Femur (tissue), 1 donor: ENCODE results near the gene KAT6B.

ENCODE experiments used
- DNase-seq: peaks from one replicate; pipeline ENCODE4 v3.0.0-alpha.2; 2017

KAT6B gene

DNA sequence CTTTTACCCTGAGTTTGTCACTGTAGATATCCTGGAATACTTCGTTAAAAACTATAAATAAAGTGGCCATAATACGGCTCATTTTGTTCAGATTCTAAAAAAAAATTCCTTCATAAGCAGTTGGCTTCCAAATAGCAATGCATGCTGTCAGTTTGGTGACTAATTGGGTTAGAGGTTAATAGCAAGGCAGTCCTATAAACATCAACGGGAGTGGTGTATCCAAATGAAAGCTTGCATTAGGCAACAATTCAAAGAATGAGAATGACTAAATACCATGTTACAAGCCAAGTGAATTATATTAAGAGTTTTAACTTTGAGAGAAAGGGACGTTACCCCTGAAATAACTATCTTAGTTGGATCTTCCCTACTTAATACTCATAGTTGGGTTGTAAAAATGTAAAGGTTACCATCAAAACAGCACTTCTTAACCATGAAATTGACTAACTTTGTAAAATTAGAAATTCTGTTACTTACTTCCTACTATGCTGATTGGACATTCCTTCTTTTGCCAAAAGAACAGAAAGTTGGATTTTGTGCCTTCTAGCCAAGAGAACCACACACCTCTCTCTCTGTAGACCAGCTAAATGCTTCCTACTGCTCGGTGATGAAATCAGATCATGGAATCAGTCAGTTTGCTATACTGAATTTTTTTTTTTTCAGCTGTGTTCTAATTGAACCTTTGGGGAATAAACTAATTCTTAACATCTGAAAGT, 98.0 kb downstream of the KAT6B start:
- no peak for DNase-seq

DNA sequence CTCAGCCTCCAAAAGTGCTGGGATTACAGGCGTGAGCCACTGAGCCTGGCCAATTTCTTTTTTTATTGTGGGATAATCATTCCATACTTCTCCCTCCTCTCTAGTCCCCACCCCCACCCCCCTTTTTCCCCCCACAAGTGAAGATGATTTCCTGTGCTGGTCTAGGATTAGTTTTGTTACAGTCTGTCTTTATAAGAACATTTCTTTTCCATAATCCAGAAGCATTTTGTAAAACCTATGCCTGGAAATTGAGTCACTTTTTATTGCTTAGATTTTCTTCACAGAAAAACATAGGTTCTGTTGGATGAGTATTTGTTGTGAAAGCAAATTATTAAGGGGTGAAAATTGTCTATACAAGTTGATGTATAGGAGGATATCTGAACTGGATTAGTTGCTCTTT, 98.9 kb downstream of the KAT6B start:
- DNase-seq: no peak

DNA sequence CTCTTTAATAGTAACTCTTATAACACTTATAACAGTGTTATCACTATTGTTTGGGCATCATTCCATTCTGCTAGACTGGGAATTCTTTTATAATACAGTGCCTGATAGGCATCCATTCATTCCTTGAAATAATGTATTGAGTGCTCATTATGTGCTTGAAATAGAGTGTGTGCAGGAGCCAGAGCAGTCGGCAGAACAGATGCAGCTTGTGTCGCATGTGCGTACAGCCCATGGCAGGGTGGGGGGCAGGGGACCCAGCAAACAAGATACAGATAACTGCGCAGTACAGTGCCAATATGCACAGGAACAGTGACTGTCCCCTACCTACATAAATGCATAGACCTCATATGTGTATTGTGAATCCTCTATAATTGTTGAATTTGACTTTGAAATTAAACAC, 99.3 kb downstream of the KAT6B start:
- DNase-seq: no peak

DNA sequence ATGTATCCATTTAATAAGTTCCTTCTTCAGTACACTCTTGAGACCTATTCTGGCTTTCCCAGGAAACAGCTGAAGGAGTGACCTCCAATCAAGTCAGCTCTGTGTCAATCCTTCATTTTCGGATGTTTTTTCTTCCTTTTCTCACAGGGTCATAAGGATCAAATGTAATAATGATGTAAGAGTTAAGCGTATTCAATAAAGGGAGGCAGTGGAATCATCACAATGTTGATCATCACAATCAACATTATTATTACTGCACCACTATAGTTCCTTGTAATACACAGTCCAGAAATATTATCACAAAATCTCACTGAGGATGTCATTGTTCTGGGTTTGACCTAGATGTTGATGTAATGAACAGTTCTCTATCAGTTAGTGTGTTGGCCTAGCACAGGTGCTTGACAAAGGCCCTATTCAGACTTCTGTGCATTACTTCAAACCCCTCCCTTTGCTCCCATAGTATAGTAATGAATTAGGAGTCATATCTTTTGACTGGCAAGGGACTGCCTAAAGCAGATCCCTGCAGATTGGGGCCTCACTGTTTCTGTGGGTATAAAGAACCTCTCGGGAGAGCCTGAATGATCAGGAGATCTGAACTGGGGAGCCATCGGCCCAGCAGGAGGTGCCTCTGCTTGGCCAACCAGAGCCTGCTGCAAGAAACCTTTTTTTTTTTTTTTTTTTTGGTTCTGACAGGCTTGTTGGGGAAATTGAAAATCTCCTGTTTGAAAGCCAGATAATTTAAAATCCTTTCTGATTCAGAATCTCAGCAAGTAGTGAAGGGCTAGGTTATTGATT, 100.6 kb downstream of the KAT6B start:
- DNase-seq: no peak

DNA sequence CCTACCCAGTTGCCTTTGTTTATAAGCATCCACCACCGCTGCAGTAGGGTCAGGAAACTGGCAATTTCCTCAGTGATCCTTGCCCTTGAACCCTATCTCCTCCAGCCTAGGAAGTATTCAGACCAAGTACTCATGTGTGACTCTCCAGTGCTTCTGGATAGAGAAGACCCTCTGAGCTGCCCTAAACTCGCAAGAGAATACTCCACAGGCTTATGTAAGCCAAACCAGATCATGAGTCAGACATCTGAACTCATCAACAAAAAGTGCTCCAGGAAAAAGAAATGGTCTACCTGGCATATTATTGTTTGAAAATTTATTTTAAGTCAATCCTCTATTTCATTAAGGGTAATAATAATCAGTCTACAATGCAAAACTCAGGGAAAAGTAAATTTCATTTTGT, 101.3 kb downstream of the KAT6B start:
- DNase-seq: no peak

DNA sequence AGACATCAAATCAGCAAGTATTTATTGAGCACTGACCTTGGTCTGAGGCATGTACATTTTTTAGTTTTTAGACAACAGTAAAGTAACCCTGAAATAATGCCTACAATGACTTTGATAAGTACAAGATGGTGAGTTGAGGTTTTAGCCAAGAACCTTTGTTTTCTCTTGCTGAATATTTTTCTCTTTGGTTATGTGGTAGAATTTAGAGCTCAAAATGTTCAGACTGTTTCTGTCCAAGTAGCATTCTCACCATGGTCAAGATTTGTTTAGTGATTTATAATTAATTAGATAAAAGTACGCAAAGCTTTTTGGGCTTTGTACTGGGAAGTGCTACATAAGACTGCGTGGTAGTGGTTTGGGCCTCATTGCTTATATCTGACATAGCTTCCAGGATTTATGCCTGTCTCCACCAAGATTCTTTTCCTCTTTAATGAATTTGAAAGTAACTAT, 102.4 kb downstream of the KAT6B start:
- DNase-seq: no peak

DNA sequence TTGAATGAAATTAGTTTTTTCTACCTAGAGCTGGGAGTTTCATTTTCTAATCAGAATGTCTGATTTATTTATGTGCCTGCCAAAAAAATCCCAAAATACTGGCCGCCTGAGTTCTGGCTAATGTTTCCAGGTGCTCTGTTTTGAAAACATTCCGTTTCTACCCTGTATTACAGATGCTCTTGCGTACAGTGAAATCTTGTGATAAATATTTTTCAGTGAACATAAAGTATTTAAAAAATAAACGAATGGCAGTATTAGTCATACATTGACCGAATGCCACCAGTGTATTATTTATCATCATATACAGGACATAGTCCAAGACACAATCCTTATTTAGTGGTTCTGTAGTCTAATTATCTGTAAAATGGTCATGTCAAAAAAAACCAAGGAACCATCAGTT, 102.8 kb downstream of the KAT6B start:
- no peak for DNase-seq

DNA sequence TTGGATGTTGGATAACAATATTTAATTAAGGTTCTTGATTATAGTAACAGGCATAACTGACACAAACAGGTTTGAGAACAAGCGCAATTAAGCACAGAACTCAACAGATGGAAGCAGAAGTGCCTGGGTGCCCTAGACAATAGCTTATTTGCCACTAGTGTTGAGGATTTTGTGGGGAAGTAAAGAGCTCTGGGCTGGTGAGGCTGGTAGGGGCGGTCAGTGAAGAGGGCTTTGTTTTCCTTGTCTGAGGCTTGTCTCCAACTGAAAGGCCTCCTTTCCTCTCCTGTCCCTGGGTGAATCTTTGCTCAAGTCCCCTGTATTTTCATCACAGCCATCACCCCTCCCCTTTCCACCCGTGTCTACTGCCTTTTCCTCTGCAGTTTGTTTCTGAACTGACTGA, 104.6 kb downstream of the KAT6B start:
- no peak for DNase-seq

DNA sequence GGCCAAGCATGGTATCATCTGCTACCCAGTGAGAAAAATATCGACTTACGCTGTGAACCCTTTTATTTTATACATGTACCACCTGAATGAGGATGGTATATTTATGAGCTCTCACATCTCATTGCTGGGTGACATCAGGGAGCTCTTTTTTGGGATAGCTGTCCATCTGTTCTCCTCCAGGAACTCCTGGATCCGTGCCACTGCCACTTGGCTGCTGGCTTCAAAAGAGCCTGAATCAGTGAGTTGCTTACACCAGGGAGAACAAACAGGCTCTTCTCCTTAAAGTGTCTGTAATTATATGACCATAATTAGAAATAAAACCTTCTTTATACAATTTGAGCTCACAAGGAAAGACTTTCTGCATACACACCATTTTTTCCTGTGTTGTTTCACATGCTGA, 106.2 kb downstream of the KAT6B start:
- DNase-seq: peak; percentile 63

DNA sequence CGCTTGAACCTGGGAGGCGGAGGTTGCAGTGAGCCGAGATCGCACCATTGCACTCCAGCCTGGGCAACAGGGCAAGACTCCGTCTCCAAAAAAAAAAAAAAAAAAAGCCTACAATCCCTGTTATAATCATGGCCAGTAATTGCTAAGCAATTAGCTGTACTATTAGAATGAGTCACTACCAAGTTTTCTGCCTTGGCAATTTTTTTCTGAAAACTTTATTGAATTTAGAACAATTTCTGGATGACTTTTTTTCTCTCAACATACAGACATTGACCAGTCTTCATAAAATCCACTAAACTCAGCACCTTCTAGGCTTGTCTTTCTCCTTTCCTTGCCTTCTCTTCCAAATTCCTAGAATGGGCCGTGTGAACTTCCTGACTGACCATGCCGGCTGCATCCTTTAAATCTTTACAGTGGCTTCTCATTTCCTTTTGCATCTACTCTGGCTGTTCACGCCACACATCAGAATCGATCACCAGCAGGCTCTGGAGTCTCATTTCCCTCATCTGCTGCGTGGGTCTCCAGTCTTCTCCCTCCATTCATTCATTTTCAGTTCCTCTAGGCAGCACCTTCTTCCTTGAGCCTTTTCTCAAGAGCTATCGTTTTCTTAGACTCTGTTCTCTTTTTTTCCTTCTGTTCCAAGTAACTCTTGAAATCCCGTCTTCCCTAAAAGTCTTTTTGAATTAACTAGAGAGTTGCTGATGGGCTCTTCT, 107.9 kb downstream of the KAT6B start:
- no peak for DNase-seq

DNA sequence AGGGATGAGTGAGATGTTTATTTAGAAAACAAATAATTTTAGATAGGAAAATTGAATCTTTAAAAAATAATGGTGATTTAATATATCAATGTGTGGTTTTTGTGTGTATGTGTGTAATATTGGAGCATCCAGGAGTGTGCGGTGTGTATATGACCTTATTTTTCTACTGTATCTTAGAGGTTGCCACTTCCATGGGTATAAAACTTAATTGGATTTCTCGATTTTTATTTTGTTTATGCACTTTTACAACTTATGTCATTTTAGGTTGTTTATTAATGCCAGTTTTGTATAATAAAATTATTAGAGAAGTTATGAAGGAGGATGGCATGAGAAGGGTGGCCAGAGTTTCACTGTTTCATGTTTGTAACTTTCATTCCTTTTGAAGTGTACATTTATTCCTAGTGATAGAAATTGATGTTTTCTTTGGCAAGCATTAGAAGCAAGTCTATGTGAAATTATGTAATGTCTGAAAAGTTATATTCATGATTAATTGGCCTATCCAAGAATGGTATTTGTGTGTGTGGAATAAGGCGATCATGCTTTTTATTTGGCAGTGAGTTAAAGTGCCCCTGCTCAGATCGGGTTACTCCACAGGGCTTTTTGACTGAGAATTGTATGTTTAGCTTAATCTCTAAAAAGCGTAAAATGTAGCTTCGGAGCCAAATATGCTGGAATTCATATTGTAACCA, 110.3 kb downstream of the KAT6B start:
- peak; percentile 29 for DNase-seq

DNA sequence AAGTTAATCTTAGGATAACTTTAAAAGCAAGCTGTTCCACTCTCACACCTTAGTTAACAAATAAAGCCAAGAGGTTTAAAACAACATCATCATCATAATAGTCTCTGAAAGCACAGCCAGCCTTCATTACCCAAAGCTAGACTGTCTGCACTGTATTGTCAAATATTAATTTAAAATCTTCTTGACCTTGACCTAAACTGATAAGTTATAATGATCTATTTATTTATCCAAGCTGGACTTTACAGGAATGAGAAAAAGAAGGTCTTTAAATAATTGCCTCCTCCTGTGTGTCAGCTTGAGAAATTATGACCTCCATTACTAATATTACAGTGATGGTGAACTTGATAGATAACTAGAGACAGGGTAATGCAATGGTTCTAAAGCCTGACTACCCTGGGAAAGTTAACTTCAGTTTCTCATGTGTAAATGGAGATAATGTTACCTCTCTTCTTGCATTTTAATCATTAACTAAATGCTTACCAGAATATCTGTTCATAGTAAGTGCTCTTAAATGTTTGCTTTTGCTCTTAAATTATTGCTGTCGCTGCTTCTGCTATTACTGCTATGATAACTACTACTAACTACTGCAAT, 111.0 kb downstream of the KAT6B start:
- DNase-seq: no peak

DNA sequence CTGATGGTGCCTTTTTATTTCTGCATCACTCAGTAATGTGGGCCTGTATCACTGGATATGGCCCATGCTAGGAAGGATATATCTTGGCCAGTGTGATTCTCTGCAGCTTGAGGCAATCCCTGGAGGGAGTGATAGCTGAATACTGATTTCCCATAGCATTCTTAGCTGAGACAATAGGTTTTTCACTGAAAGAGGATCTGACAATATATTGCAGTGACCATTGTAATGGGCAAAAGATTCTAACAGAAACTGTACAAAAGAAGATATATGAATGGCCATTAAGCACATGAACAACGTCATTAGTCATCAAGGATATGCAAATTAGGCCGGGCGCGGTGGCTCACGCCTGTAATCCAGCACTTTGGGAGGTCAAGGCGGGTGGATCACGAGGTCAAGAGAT, 117.8 kb downstream of the KAT6B start:
- DNase-seq: no peak

DNA sequence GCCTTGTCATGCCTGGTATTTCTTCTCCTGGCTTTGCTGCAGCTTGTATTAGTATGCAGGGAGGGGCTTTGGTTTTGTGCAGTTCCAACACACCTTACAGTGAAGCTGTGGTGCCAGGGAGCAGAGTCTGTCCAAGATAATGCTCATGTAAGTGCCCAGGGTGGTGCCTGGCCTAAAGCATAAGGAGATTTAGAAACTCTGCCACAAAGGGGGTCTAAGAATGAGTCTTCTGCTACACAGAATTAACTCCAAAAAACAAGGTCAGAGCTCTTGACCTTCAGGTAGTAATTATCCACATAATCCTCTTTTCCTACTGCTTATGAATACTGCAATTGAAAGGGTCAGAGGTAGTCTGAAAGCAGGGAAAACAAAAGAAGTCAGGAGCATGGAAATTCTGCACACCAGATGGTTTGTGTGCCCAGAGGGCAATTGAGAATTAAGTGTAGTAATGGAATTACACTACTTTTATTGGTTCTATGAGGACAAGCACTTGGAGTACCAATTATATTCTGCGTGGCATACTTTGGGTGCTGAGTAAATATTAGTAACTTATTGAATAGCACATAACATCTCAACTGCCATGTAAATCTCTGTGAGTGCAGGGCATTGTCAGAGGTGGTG, 121.5 kb downstream of the KAT6B start:
- DNase-seq: no peak

DNA sequence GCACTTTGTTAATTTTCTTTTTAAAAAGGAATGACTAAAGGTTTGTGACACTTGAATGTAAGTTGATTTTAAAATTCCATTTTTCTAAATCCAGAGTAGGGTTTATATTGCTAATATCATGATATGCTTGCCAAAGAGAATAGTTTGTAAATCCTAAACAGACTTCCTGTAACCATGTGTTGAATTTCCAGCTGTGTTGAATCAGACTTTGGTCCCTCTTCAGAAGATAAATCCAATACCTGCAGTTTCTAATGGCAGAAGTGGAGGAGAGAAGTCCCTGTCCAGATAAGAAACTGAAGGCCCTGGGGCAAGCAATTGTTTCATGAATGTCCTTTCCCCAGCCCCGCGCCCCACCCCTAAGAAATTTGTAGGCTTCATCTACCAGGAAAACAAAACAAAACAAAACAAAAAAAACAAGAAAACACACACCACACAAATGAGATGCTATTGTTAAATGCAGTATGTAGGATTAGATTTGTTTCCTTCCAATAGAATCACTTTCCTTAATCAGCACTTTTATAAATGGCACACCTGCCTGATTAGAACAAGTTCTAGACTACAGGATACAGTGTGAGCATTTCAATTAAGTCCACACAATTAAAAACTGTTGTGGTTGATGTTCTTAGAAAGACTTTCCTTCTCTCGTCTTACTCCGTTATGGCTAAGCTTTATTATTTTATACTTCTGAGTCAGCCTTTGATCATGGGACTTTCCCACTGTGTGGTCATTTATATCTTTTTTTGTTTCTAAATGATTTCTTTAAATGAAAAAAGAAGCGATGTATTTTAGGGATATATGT, 122.8 kb downstream of the KAT6B start:
- no peak for DNase-seq

DNA sequence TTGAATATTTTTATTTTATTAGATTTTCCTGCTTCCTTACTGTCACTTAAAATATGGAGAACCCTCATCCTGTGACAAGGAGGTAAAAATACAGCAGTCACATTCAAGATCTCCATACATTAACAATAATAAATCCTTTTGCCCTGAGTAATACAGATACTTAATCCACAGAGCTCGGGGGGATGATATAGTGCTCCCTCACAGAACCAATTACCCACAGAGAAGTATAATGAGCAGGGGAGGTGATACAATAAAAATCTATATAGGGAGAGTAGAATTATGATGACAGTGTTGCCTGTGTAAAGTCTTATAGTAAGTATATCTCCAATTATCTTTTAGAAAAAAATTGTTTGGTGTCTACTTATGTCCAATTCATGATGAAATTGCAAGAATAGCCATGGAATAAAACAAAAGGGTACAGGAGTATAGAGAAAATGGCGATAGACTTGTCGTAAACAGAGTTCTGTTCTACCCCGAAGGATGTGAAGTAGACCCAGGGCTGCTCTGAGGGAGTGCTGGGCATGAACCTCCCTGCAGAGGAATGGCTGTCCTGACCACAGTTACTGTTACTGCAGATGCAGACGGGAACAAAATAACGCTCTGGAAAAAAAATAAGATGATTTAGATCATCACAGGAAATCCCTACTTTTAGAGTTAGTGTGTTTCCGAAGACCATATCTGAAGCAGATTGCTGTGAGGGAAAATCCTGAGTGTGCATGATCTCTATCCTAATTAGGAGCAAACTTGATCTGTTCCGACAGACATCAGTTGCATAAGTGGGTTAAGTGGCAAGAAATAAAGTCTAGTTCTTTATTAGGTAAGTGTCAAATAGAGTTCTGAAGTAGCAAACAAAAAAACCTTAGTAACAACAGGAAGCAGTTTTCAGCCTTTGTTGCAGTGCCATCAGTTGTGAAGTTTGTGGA, 123.7 kb downstream of the KAT6B start:
- no peak for DNase-seq

DNA sequence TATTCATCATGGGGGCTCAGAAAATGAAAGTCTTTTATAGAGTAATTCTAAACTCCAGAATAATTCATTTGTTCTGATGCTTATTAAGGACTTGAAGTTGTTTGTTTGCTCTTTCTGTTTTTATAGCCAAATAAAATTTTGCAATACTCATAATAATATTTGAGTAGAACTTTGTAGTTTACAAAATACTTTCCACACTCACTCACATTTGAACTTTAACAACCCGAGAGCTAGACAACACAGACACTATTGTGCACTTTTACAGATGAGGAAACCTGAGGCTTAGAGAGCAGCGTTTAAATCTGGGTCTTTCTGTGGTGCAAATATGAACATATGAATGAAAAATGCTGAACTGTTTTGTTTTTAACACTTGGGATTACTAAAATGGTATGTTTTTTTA, 126.8 kb downstream of the KAT6B start:
- no peak for DNase-seq

DNA sequence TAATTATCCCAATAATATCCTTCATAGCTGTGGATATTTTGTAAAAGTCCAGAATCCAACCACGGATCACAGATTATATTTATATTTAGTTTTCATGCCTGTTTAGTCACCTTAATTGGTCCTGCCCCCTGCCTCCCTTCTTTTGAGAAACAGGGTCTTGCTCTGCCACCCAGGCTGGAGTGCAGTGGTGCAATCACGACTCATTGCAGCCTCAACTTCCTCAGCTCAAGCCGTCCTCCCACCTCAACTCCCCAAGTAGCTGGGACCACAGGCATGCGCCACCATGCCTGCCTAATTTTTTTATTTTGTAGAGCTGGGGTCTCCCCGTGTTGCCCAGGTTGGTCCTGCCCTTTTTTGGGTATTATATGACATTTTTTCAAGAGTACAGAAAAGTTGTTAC, 129.4 kb downstream of the KAT6B start:
- no peak for DNase-seq

DNA sequence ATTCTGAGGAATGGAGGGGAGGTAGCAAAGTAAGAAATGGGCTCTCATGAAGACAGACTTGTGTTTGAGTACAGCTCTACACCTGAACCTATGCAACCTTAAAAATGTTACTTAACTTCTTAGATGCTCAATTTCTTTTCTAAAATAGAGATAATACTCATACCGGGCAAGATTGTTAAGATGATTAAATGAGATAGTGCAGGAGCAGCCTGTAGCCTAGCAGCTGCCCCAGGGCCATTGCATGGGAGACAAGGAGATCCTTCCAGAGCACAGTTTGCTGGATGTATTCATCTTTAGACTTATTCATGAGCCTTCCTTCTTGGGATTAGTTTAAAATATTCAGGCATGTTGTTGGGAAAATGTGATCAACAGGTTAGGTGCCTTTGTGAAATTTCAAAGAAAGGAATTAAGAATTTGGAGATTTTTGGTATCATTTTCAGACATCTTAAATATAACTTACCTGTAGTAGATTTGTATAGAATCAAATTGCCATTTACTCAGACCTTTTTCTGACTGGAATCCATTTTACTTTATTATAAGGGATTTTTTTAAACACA, 130.2 kb downstream of the KAT6B start:
- no peak for DNase-seq
